Uterus (tissue), 4 donors: ENCODE results near the gene SLC44A1. TPM values are rescaled to one million over a fixed set of nuclear protein-coding genes. Genes with fewer than 3 reads are reported as not detected.

ENCODE experiments used
- DNase-seq, 2 donors: peaks; one replicate each; pipeline ENCODE4 v3.0.0-alpha.2; 2019 to 2020
- H3K27ac ChIP-seq, 2 donors: fragments of 200-600 bp; sonication (generic); 1 replicate in 1 of 2; 2 replicates in 1 of 2; pipeline ENCODE4 v1.5.1; 2016 to 2018
- H3K27me3 ChIP-seq, 2 donors: fragments of 200-600 bp; sonication (generic); one replicate each; pipeline ENCODE4 v1.5.1; 2018 to 2019; ENCODE audit warnings: control low read depth in 1 of 2
- H3K36me3 ChIP-seq, 2 donors: fragments of 200-600 bp; sonication (generic); one replicate each; pipeline ENCODE4 v1.5.1; 2019; ENCODE audit warnings: control low read depth in 1 of 2
- H3K4me1 ChIP-seq, 2 donors: fragments of 200-600 bp; sonication (generic); one replicate each; pipeline ENCODE4 v1.5.1; 2018 to 2019; ENCODE audit warnings: control low read depth in 1 of 2
- H3K4me3 ChIP-seq, 2 donors: fragments of 200-600 bp; sonication (generic); 1 replicate in 1 of 2; 2 replicates in 1 of 2; pipeline ENCODE4 v1.5.1; 2018 to 2019; ENCODE audit warnings: mild to moderate bottlenecking in 1 of 2
- H3K9me3 ChIP-seq, 2 donors: fragments of 200-600 bp; sonication (generic); one replicate each; pipeline ENCODE4 v1.5.1; 2019; ENCODE audit warnings: control low read depth in 1 of 2
- CTCF ChIP-seq, 4 experiments: fragments of 200-600 bp in 2 of 4; fragments of 450-650 bp in 2 of 4; sonication (generic) in 2 of 4; IDR thresholded peaks; one replicate each; pipeline ENCODE4 v1.5.1; 2016 to 2019; ENCODE audit warnings: antibody characterized with exemption in 4 of 4, mild to moderate bottlenecking in 2 of 4, moderate library complexity in 1 of 4
- POLR2A ChIP-seq, 2 donors: fragments of 450-650 bp; IDR thresholded peaks; one replicate each; pipeline ENCODE4 v1.6.1; 2016; ENCODE audit warnings: antibody characterized with exemption in 2 of 2, mild to moderate bottlenecking in 1 of 2, moderate library complexity in 1 of 2
- intact Hi-C: fragments of 100-400 bp; cut with DNase I; formaldehyde crosslinking; loops from one replicate; pipeline ENCODE4 v1.15.1; 2023; ENCODE audit warnings: low total_unique reads
- total RNA-seq, 4 donors: library from RNA; depleted of rRNA in 3 of 4; stranded (reverse); fragments of >200 nt in 3 of 4; gene quantifications; one replicate each; pipeline versions ENCODE4 v1.1.0 to v1.2.4, GENCODE V29; 2014 to 2023
- donor health status: DM: yes; HTN: yes; CAD: no.

The SLC44A1 gene
- total RNA-seq, 4 donors from 2014 or later: 58.2 to 75.0 (median 63.0) TPM

- DNase-seq: no peak
- TF ChIP-seq POLR2A (IDR thresholded peaks at IDR 0.05): no peak
- TF ChIP-seq CTCF (IDR thresholded peaks at IDR 0.05): no peak
- intact Hi-C loops: no loop called here
- H3K36me3 ChIP-seq: no peaks in the 10 kb centered on the region
- no peaks in the 10 kb centered on the region for H3K27me3 ChIP-seq
- no peak overlapping the region for H3K27ac ChIP-seq
- H3K4me1 ChIP-seq: no peaks in the 10 kb centered on the region
- H3K9me3 ChIP-seq: no peaks in the 10 kb centered on the region
- no peak overlapping the region for H3K4me3 ChIP-seq
Observed at GRCh38 chr9:105354448-105354847, 110.0 kb downstream of the SLC44A1 start.

DNA sequence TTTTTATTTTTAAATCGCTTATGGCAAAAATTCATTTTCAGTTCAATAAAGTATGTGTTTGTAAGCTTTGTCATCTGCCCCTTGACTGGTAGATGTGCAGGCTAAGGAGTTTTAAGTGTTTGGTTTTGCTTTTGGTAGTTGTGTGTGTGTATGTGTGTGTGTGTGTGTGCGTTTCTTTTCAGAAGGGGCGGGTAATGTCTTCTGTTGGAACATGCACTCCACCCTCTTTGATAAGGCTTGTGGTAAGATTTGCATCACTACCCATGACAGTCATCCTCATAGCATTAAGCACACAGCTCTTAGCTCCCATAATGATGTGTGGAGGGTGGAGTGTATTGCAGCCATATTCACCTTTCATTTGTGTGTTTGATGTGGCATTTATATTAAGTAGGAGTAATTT, 111.3 kb downstream of the SLC44A1 start:
- Histone ChIP-seq H3K4me3 (no peak overlapping the region), H3K4me1 (no peaks in the 10 kb centered on the region), H3K27ac (no peak overlapping the region), H3K27me3 (no peaks in the 10 kb centered on the region), H3K36me3 (no peaks in the 10 kb centered on the region), H3K9me3 (no peaks in the 10 kb centered on the region)
- DNase-seq: no peak
- TF ChIP-seq CTCF (IDR thresholded peaks at IDR 0.05) (no peak), POLR2A (IDR thresholded peaks at IDR 0.05) (no peak)
- intact Hi-C loops: no loop called here

DNA sequence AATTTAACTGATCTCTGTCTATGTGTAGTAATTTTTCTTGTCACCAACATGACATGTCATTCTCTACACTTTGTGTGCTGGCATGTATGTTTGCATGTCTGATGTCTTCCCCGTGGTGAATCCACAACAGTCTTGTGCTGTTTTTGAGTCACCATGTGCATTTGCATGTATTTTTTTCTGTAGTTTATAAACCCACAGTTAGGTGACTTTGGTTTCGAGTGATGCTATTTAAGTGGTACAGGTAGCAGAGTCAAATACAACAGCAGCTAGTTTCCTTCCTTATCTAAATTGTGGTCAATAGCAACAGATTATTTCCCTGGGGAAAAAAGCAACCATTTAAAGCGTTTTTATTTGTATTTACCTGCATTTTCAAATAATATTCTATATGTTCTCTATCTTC, 113.5 kb downstream of the SLC44A1 start:
- Histone ChIP-seq H3K4me3 (no peak overlapping the region), H3K36me3 (no peaks in the 10 kb centered on the region), H3K4me1 (no peaks in the 10 kb centered on the region), H3K9me3 (no peaks in the 10 kb centered on the region), H3K27ac (no peak overlapping the region), H3K27me3 (no peaks in the 10 kb centered on the region)
- intact Hi-C loops: no loop called here
- DNase-seq: no peak
- TF ChIP-seq POLR2A (IDR thresholded peaks at IDR 0.05) (no peak), CTCF (IDR thresholded peaks at IDR 0.05) (no peak)

DNA sequence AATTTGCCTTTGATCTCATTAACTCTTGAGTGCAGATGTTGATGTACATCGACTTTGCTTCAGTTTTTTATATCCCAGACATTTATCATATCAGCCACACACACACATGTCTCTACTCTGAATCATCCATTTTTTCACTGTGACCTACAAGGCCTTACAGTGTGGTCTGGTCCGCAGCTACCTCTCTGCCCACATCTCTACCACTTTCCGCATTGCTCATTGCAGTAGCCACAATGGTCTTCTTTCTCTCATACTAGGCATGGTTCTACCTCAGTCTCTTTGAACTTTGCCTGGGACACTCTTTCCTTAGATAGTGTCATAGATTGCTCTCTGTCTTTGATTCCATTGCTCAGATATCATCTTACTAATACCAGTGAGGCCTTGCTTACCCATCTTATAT, 115.4 kb downstream of the SLC44A1 start:
- H3K36me3 ChIP-seq: no peaks in the 10 kb centered on the region
- H3K27ac ChIP-seq: no peak overlapping the region
- H3K27me3 ChIP-seq: no peaks in the 10 kb centered on the region
- intact Hi-C loops: no loop called here
- no peak for DNase-seq
- no peaks in the 10 kb centered on the region for H3K9me3 ChIP-seq
- TF ChIP-seq CTCF (IDR thresholded peaks at IDR 0.05): no peak
- no peak for TF ChIP-seq POLR2A (IDR thresholded peaks at IDR 0.05)
- no peaks in the 10 kb centered on the region for H3K4me1 ChIP-seq
- no peak overlapping the region for H3K4me3 ChIP-seq

- Histone ChIP-seq H3K27me3 (no peaks in the 10 kb centered on the region), H3K4me3 (no peak overlapping the region), H3K27ac (no peak overlapping the region), H3K36me3 (no peaks in the 10 kb centered on the region), H3K9me3 (no peaks in the 10 kb centered on the region), H3K4me1 (no peaks in the 10 kb centered on the region)
- intact Hi-C loops: no loop called here
- no peak for DNase-seq
- TF ChIP-seq POLR2A (IDR thresholded peaks at IDR 0.05): no peak
- no peak for TF ChIP-seq CTCF (IDR thresholded peaks at IDR 0.05)
Observed at GRCh38 chr9:105360344-105360743, 115.9 kb downstream of the SLC44A1 start.
